Hepatocyte (in vitro differentiated cells): ENCODE measurements around the gene GATAD2A.

Source experiments
- EZH2 ChIP-seq: fragments of 200-600 bp; sonication (generic); IDR thresholded peaks from 2 replicates; pipeline ENCODE4 v1.6.1; 2016; ENCODE audit warnings: antibody characterized with exemption, mild to moderate bottlenecking, borderline replicate concordance
- EZH2phosphoT487 ChIP-seq: fragments of 200-600 bp; sonication (generic); IDR thresholded peaks from one replicate; pipeline ENCODE4 v1.6.1; 2018; ENCODE audit warnings: antibody characterized with exemption, mild to moderate bottlenecking, low read depth, moderate library complexity; ENCODE audit not compliant: unreplicated experiment, severe bottlenecking
- TF ChIP-seq, protein P1 (sequence below): fragments of 200-600 bp; sonication (generic); IDR thresholded peaks from 2 replicates; pipeline ENCODE4 v1.5.1; 2016; ENCODE audit warnings: antibody characterized with exemption, mild to moderate bottlenecking; ENCODE audit not compliant: poor library complexity

DNA sequence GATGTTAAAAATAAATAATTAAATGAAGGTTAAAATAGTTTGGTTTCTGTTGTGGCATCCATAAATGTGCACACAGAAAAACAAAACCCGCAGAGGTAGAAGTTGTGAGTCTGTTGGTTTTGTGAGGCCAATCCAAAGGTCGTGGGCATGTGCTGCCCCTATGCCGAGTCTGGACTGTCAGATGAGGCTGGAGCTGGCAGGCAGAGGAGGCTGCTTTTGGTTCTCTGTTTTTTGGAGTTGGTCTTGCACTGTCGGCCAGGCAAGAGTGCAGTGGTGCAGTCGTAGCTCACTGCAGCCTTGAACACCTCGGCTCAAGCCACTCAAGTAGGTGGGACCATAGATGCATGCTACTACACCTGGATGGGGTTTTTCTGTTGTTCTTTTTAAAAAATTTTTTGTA is 66.2 kb downstream of the GATAD2A start:
- TF ChIP-seq, protein P1, sequence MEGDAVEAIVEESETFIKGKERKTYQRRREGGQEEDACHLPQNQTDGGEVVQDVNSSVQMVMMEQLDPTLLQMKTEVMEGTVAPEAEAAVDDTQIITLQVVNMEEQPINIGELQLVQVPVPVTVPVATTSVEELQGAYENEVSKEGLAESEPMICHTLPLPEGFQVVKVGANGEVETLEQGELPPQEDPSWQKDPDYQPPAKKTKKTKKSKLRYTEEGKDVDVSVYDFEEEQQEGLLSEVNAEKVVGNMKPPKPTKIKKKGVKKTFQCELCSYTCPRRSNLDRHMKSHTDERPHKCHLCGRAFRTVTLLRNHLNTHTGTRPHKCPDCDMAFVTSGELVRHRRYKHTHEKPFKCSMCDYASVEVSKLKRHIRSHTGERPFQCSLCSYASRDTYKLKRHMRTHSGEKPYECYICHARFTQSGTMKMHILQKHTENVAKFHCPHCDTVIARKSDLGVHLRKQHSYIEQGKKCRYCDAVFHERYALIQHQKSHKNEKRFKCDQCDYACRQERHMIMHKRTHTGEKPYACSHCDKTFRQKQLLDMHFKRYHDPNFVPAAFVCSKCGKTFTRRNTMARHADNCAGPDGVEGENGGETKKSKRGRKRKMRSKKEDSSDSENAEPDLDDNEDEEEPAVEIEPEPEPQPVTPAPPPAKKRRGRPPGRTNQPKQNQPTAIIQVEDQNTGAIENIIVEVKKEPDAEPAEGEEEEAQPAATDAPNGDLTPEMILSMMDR = no peak
- TF ChIP-seq EZH2 = no peak
- no peak for TF ChIP-seq EZH2phosphoT487
